Mesendoderm (in vitro differentiated cells): ENCODE data around the gene BIRC2.

ENCODE experiments used
- DNase-seq: peaks from one replicate; pipeline ENCODE4 v3.0.0; 2013
- H2AK5ac ChIP-seq: 2 replicates; pipeline ENCODE4 v1.6.1; 2013; ENCODE audit warnings: low read length, inconsistent platforms
- H2BK120ac ChIP-seq: 2 replicates; pipeline ENCODE4 v1.6.1; 2013; ENCODE audit warnings: low read depth, mild to moderate bottlenecking, low read length, moderate library complexity, mixed read lengths
- H2BK15ac ChIP-seq: replicated peaks from 2 replicates; pipeline ENCODE4 v1.6.1; 2013; ENCODE audit warnings: low read depth, mild to moderate bottlenecking, moderate library complexity
- H2BK5ac ChIP-seq: 2 replicates; pipeline ENCODE4 v1.6.1; 2013; ENCODE audit warnings: low read length, inconsistent platforms
- H3K18ac ChIP-seq: 2 replicates; pipeline ENCODE4 v1.6.1; 2013; ENCODE audit warnings: mild to moderate bottlenecking, low read length, mixed read lengths
- H3K23ac ChIP-seq: one replicate; pipeline ENCODE4 v1.6.1; 2013; ENCODE audit warnings: low read length
- H3K27ac ChIP-seq: 2 replicates; pipeline ENCODE4 v1.5.1; 2013; ENCODE audit warnings: low read depth, mild to moderate bottlenecking, inconsistent platforms, low read length, moderate library complexity
- H3K27me3 ChIP-seq: 2 replicates; pipeline ENCODE4 v1.6.1; 2013; ENCODE audit warnings: low read length, control low read depth, mild to moderate bottlenecking, inconsistent platforms; ENCODE audit not compliant: insufficient read depth, poor library complexity
- H3K36me3 ChIP-seq: 2 replicates; pipeline ENCODE4 v1.6.1; 2013; ENCODE audit warnings: low read length, inconsistent platforms; ENCODE audit not compliant: control insufficient read depth, insufficient read depth
- H3K4ac ChIP-seq: one replicate; pipeline ENCODE4 v1.6.1; 2013; ENCODE audit warnings: low read depth, mild to moderate bottlenecking, low read length, moderate library complexity
- H3K4me1 ChIP-seq: 2 replicates; pipeline ENCODE4 v1.6.1; 2013; ENCODE audit warnings: low read depth, low read length, inconsistent platforms; ENCODE audit not compliant: control insufficient read depth
- H3K4me2 ChIP-seq: 2 replicates; pipeline ENCODE4 v1.6.1; 2013; ENCODE audit warnings: low read length
- H3K4me3 ChIP-seq: 2 replicates; pipeline ENCODE4 v1.5.1; 2013; ENCODE audit warnings: mild to moderate bottlenecking, low read length
- H3K56ac ChIP-seq: one replicate; pipeline ENCODE4 v1.6.1; 2013; ENCODE audit warnings: low read length
- H3K79me1 ChIP-seq: 2 replicates; pipeline ENCODE4 v1.6.1; 2013; ENCODE audit warnings: low read length, inconsistent platforms
- H3K79me2 ChIP-seq: 2 replicates; pipeline ENCODE4 v1.6.1; 2013; ENCODE audit warnings: mild to moderate bottlenecking, low read length; ENCODE audit not compliant: control insufficient read depth, insufficient read depth
- H3K9ac ChIP-seq: 2 replicates; pipeline ENCODE4 v1.6.1; 2013; ENCODE audit warnings: low read length, inconsistent platforms
- H4K5ac ChIP-seq: one replicate; pipeline ENCODE4 v1.6.1; 2013; ENCODE audit warnings: low read length
- H4K8ac ChIP-seq: one replicate; pipeline ENCODE4 v1.6.1; 2013; ENCODE audit warnings: low read depth, mild to moderate bottlenecking, control low read depth, low read length, moderate library complexity
- WGBS: extraction: QIAGEN DNeasy Blood & Tissue Kit; methylation state at CpG from one replicate; pipeline ENCODE4 v1.1.7; 2013; ENCODE audit warnings: low lambda C conversion rate, missing lambda C conversion rate; ENCODE audit not compliant: insufficient coverage; ENCODE audit errors: extremely low coverage; 5-methylcytosine and 5-hydroxymethylcytosine counted together

BIRC2 gene

DNA sequence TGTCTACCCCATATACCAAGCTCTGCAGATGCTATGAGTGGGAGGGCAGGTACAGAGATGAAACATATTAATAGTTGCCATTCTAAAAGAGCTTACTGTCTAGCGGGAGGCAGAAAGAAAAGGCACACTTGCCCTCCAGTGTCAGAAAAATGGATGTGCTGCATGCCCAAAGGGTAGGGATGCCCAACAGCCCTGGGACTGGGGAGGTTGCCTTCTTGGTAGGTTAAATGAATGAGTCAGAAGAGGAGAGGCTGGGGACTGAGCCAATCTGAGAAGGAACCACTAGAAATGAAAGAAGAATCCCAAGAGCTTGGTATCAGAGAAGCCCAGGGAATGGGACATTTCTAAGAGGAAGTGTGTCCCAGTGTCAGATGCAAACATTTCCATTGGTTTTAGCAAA, 28.5 kb upstream of the BIRC2 start:
- DNase-seq = no peak
- no peak overlapping the region for H3K9ac ChIP-seq
- H4K5ac ChIP-seq = no peak overlapping the region
- H3K4ac ChIP-seq = no peak overlapping the region
- no peak overlapping the region for H4K8ac ChIP-seq
- H3K56ac ChIP-seq = no peak overlapping the region
- H3K4me3 ChIP-seq = no peak overlapping the region
- no CpG with 5 or more reads among the region's 1 CpG for whole genome bisulfite sequencing
- no peak overlapping the region for H2BK15ac ChIP-seq
- H2BK5ac ChIP-seq = no peak overlapping the region
- no peaks in the 10 kb centered on the region for H3K4me1 ChIP-seq
- no peak overlapping the region for H3K18ac ChIP-seq
- H3K4me2 ChIP-seq = no peak overlapping the region
- no peak overlapping the region for H2AK5ac ChIP-seq
- H3K27me3 ChIP-seq = no peaks in the 10 kb centered on the region
- no peak overlapping the region for H3K23ac ChIP-seq
- no peak overlapping the region for H3K27ac ChIP-seq
- H3K79me2 ChIP-seq = no peaks in the 10 kb centered on the region
- H3K36me3 ChIP-seq = no peaks in the 10 kb centered on the region
- H3K79me1 ChIP-seq = no peaks in the 10 kb centered on the region
- H2BK120ac ChIP-seq = no peak overlapping the region

GRCh38 chr11:102319544-102319943, 27.5 kb upstream of the BIRC2 start:
- H3K18ac ChIP-seq = no peak overlapping the region
- WGBS = no CpG with 5 or more reads among the region's 2 CpGs
- no peak overlapping the region for H4K5ac ChIP-seq
- H3K4ac ChIP-seq = no peak overlapping the region
- DNase-seq = no peak
- no peak overlapping the region for H2BK15ac ChIP-seq
- no peaks in the 10 kb centered on the region for H3K36me3 ChIP-seq
- H3K79me1 ChIP-seq = no peaks in the 10 kb centered on the region
- no peak overlapping the region for H2BK5ac ChIP-seq
- H3K27ac ChIP-seq = no peak overlapping the region
- no peaks in the 10 kb centered on the region for H3K27me3 ChIP-seq
- H3K4me3 ChIP-seq = no peak overlapping the region
- no peak overlapping the region for H3K9ac ChIP-seq
- H3K56ac ChIP-seq = no peak overlapping the region
- no peaks in the 10 kb centered on the region for H3K4me1 ChIP-seq
- H3K79me2 ChIP-seq = no peaks in the 10 kb centered on the region
- H3K23ac ChIP-seq = no peak overlapping the region
- H3K4me2 ChIP-seq = no peak overlapping the region
- H2BK120ac ChIP-seq = no peak overlapping the region
- H2AK5ac ChIP-seq = no peak overlapping the region
- no peak overlapping the region for H4K8ac ChIP-seq

DNA sequence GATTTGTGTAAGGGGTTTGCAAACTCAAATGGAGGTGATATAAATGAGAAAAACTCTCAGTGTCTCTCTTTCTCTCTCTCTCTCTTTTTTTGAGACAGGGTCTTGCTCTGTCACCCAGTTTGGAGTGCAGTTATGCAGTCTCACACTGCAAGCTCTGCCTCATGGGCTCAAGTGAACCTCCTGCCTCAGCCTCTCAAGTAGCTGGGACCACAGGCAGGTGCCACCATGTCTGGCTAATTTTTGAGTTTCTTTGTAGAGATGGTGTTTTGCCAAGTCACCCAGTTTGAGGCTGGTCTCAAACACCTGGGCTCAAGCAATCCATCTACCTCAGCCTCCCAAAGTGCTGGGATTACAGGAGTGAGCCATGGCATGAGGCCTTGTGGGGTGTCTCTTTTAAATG, 26.8 kb upstream of the BIRC2 start:
- H3K56ac ChIP-seq = no peak overlapping the region
- no peak overlapping the region for H2BK120ac ChIP-seq
- no peak overlapping the region for H3K18ac ChIP-seq
- H2AK5ac ChIP-seq = no peak overlapping the region
- H3K4ac ChIP-seq = no peak overlapping the region
- no peaks in the 10 kb centered on the region for H3K4me1 ChIP-seq
- no peak overlapping the region for H4K8ac ChIP-seq
- H3K79me1 ChIP-seq = no peaks in the 10 kb centered on the region
- H3K4me3 ChIP-seq = no peak overlapping the region
- no peak for DNase-seq
- no peak overlapping the region for H3K9ac ChIP-seq
- no peak overlapping the region for H3K23ac ChIP-seq
- no peak overlapping the region for H3K27ac ChIP-seq
- H3K27me3 ChIP-seq = no peaks in the 10 kb centered on the region
- no peak overlapping the region for H4K5ac ChIP-seq
- H2BK15ac ChIP-seq = no peak overlapping the region
- no peaks in the 10 kb centered on the region for H3K79me2 ChIP-seq
- H3K36me3 ChIP-seq = no peaks in the 10 kb centered on the region
- H3K4me2 ChIP-seq = no peak overlapping the region
- H2BK5ac ChIP-seq = no peak overlapping the region

GRCh38 chr11:102320679-102321078, 26.3 kb upstream of the BIRC2 start:
- Histone ChIP-seq H3K9ac (no peak overlapping the region), H3K4ac (no peak overlapping the region), H3K4me1 (no peaks in the 10 kb centered on the region), H3K18ac (no peak overlapping the region), H3K56ac (no peak overlapping the region), H3K27me3 (no peaks in the 10 kb centered on the region), H2BK120ac (no peak overlapping the region), H2AK5ac (no peak overlapping the region), H3K4me2 (no peak overlapping the region), H4K8ac (no peak overlapping the region), H2BK5ac (no peak overlapping the region), H3K23ac (no peak overlapping the region), H3K4me3 (no peak overlapping the region), H2BK15ac (no peak overlapping the region), H3K36me3 (no peaks in the 10 kb centered on the region), H3K27ac (no peak overlapping the region), H3K79me2 (no peaks in the 10 kb centered on the region), H4K5ac (no peak overlapping the region), H3K79me1 (no peaks in the 10 kb centered on the region)
- no peak for DNase-seq

GRCh38 chr11:102322560-102322959, 24.5 kb upstream of the BIRC2 start:
- Histone ChIP-seq H3K79me1 (no peaks in the 10 kb centered on the region), H3K18ac (no peak overlapping the region), H3K56ac (no peak overlapping the region), H3K4ac (no peak overlapping the region), H3K36me3 (no peaks in the 10 kb centered on the region), H3K4me1 (no peaks in the 10 kb centered on the region), H2AK5ac (no peak overlapping the region), H2BK120ac (no peak overlapping the region), H2BK15ac (no peak overlapping the region), H3K9ac (no peak overlapping the region), H3K27ac (no peak overlapping the region), H3K4me3 (no peak overlapping the region), H3K23ac (no peak overlapping the region), H3K79me2 (no peaks in the 10 kb centered on the region), H4K8ac (no peak overlapping the region), H3K4me2 (no peak overlapping the region), H4K5ac (no peak overlapping the region), H2BK5ac (no peak overlapping the region), H3K27me3 (no peaks in the 10 kb centered on the region)
- WGBS = no CpG with 5 or more reads among the region's 2 CpGs
- DNase-seq = no peak

- Histone ChIP-seq H3K36me3 (no peaks in the 10 kb centered on the region), H3K18ac (no peak overlapping the region), H2AK5ac (no peak overlapping the region), H3K27me3 (no peaks in the 10 kb centered on the region), H3K56ac (no peak overlapping the region), H2BK5ac (no peak overlapping the region), H3K23ac (no peak overlapping the region), H3K4me3 (no peak overlapping the region), H3K79me1 (no peaks in the 10 kb centered on the region), H3K79me2 (no peaks in the 10 kb centered on the region), H2BK120ac (no peak overlapping the region), H2BK15ac (no peak overlapping the region), H3K27ac (no peak overlapping the region), H3K4me1 (no peaks in the 10 kb centered on the region), H3K9ac (no peak overlapping the region), H4K5ac (no peak overlapping the region), H4K8ac (no peak overlapping the region), H3K4ac (no peak overlapping the region), H3K4me2 (no peak overlapping the region)
- no CpG with 5 or more reads among the region's 1 CpG for WGBS
- no peak for DNase-seq
These were observed 23.3 kb upstream of the BIRC2 start for GRCh38 chr11:102323542-102324251.
